GM23338 (cell line): ENCODE data around the gene TMEM135. TPM values are rescaled to one million over a fixed set of nuclear protein-coding genes. Genes with fewer than 3 reads are reported as not detected.

Experiments used
- ATAC-seq: fragments of 200-7000 bp; cut with Tn5 transposase; 3 replicates; pipeline ENCODE4 v1.9.1; 2020
- DNase-seq: peaks from one replicate; pipeline ENCODE4 v3.0.0-alpha.2; 2015; ENCODE audit warnings: low spot score
- H2AFZ ChIP-seq: fragments of 200-600 bp; sonication (generic); 2 replicates; pipeline ENCODE4 v1.8.0; 2016; ENCODE audit warnings: antibody characterized with exemption, mild to moderate bottlenecking, moderate library complexity
- H3F3A ChIP-seq: fragments of 200-600 bp; sonication (generic); replicated peaks from 2 replicates; pipeline ENCODE4 v1.8.0; 2017; ENCODE audit warnings: antibody characterized with exemption, mixed run types, low read depth
- H3K27ac ChIP-seq: fragments of 200-600 bp; sonication (generic); 2 replicates; pipeline ENCODE4 v1.6.1; 2016; ENCODE audit warnings: low read depth
- H3K27me3 ChIP-seq: fragments of 200-600 bp; sonication (generic); 2 replicates; pipeline ENCODE4 v1.8.0; 2016; ENCODE audit warnings: mild to moderate bottlenecking, mixed run types, moderate library complexity; ENCODE audit not compliant: insufficient read depth
- H3K36me3 ChIP-seq: fragments of 200-600 bp; sonication (generic); 2 replicates; pipeline ENCODE4 v1.8.0; 2016; ENCODE audit warnings: mild to moderate bottlenecking; ENCODE audit not compliant: insufficient read depth
- H3K4me1 ChIP-seq: fragments of 200-600 bp; sonication (generic); 2 replicates; pipeline ENCODE4 v1.8.0; 2016; ENCODE audit warnings: mild to moderate bottlenecking, moderate library complexity; ENCODE audit not compliant: insufficient read depth
- H3K4me2 ChIP-seq: fragments of 200-600 bp; sonication (generic); 2 replicates; pipeline ENCODE4 v1.7.1; 2017; ENCODE audit warnings: mixed run types
- H3K4me3 ChIP-seq: fragments of 200-600 bp; sonication (generic); 2 replicates; pipeline ENCODE4 v1.6.1; 2016; ENCODE audit warnings: mixed run types
- H3K79me2 ChIP-seq: fragments of 200-600 bp; sonication (generic); replicated peaks from 2 replicates; pipeline ENCODE4 v1.8.0; 2017; ENCODE audit warnings: mild to moderate bottlenecking; ENCODE audit not compliant: insufficient read depth
- H3K9me2 ChIP-seq: fragments of 200-600 bp; sonication (generic); 2 replicates; pipeline ENCODE4 v1.8.0; 2017; ENCODE audit not compliant: insufficient read depth
- H4K20me1 ChIP-seq: fragments of 200-600 bp; sonication (generic); replicated peaks from 2 replicates; pipeline ENCODE4 v1.8.0; 2017; ENCODE audit warnings: mild to moderate bottlenecking; ENCODE audit not compliant: insufficient read depth
- H3K27ac Mint-ChIP-seq: 2 replicates; pipeline ENCODE4 v1.8.0; 2020; ENCODE audit warnings: inconsistent platforms, mild to moderate bottlenecking, moderate library complexity, mixed read lengths
- H3K27me3 Mint-ChIP-seq: 3 replicates; pipeline ENCODE4 v1.8.0; 2022; ENCODE audit warnings: low read depth, mild to moderate bottlenecking, moderate library complexity, mixed read lengths, inconsistent platforms; ENCODE audit not compliant: insufficient read depth, poor library complexity
- H3K36me3 Mint-ChIP-seq: 3 replicates; pipeline ENCODE4 v1.8.0; 2021; ENCODE audit warnings: low read depth, mild to moderate bottlenecking, inconsistent platforms, moderate library complexity, mixed read lengths
- H3K4me1 Mint-ChIP-seq: 3 replicates; pipeline ENCODE4 v1.8.0; 2020; ENCODE audit warnings: mild to moderate bottlenecking, inconsistent platforms, mixed read lengths
- H3K4me3 Mint-ChIP-seq: 3 replicates; pipeline ENCODE4 v1.8.0; 2021; ENCODE audit warnings: moderate library complexity, mild to moderate bottlenecking, inconsistent platforms, mixed read lengths
- H3K9me3 Mint-ChIP-seq: 3 replicates; pipeline ENCODE4 v1.8.0; 2020; ENCODE audit warnings: moderate library complexity, mild to moderate bottlenecking, inconsistent platforms, mixed read lengths
- CREB1 ChIP-seq: fragments of 250-450 bp; sonication (Bioruptor Pico); IDR thresholded peaks from 2 replicates; pipeline ENCODE4 v1.5.0; 2020; ENCODE audit warnings: low read depth, mild to moderate bottlenecking, moderate library complexity
- CTCF ChIP-seq, 2 experiments: fragments of 200-600 bp in 1 of 2; sonication (generic) in 1 of 2; conservative IDR thresholded peaks; 2 replicates each; pipeline versions ENCODE4 v1.5.1 to v1.6.1; 2016 to 2017; ENCODE audit warnings: antibody characterized with exemption in 2 of 2, low read depth in 2 of 2, mild to moderate bottlenecking in 2 of 2, moderate library complexity in 1 of 2
- ETS1 ChIP-seq: IDR thresholded peaks from 2 replicates; pipeline ENCODE4 v1.6.1; 2016; ENCODE audit warnings: antibody characterized with exemption
- EZH2 ChIP-seq: fragments of 200-600 bp; sonication (generic); IDR thresholded peaks from one replicate; pipeline ENCODE4 v1.8.0; 2017; ENCODE audit warnings: antibody characterized with exemption, mild to moderate bottlenecking, low read depth; ENCODE audit not compliant: unreplicated experiment
- EZH2phosphoT487 ChIP-seq: fragments of 200-600 bp; sonication (generic); IDR thresholded peaks from one replicate; pipeline ENCODE4 v1.8.1; 2018; ENCODE audit warnings: antibody characterized with exemption; ENCODE audit not compliant: unreplicated experiment
- JUNB ChIP-seq: IDR thresholded peaks from one replicate; pipeline ENCODE4 v1.6.1; 2016; ENCODE audit warnings: antibody characterized with exemption; ENCODE audit not compliant: unreplicated experiment
- NANOG ChIP-seq: IDR thresholded peaks from 2 replicates; pipeline ENCODE4 v1.6.1; 2016; ENCODE audit warnings: antibody characterized with exemption, borderline replicate concordance
- POLR2AphosphoS5 ChIP-seq: IDR thresholded peaks from 2 replicates; pipeline ENCODE4 v1.6.1; 2016; ENCODE audit warnings: antibody characterized with exemption, low read depth
- REST ChIP-seq: IDR thresholded peaks from one replicate; pipeline ENCODE4 v1.6.1; 2018; ENCODE audit warnings: antibody characterized with exemption; ENCODE audit not compliant: unreplicated experiment
- STAT1 ChIP-seq: IDR thresholded peaks from one replicate; pipeline ENCODE4 v1.6.1; 2016; ENCODE audit warnings: antibody characterized with exemption; ENCODE audit not compliant: unreplicated experiment
- ZNF114 ChIP-seq: fragments of 250-450 bp; sonication (Bioruptor Pico); IDR thresholded peaks from 2 replicates; pipeline ENCODE4 v1.5.0; 2020; ENCODE audit warnings: mild to moderate bottlenecking, moderate library complexity
- ZNF331 ChIP-seq: fragments of 250-450 bp; sonication (Bioruptor Pico); IDR thresholded peaks from 2 replicates; pipeline ENCODE4 v1.5.0; 2020; ENCODE audit warnings: low read depth, mild to moderate bottlenecking, moderate library complexity
- ZNF462 ChIP-seq: fragments of 250-450 bp; sonication (Bioruptor Pico); IDR thresholded peaks from 2 replicates; pipeline ENCODE4 v1.5.0; 2020; ENCODE audit warnings: mild to moderate bottlenecking, moderate library complexity
- polyA plus RNA-seq: library from polyadenylated mRNA; unstranded; fragments of >200 nt; fragmentation: Nextera tagmentation; extraction: Ambion mirVana; gene quantifications from 2 replicates; pipeline ENCODE4 v1.2.1, GENCODE V29; 2016
- total RNA-seq: library from RNA; depleted of rRNA; stranded (reverse); fragments of >200 nt; shearing (Covaris generic); gene quantifications from 2 replicates; pipeline ENCODE4 v1.2.3, GENCODE V29; 2014

Gene TMEM135
- total and polyA plus RNA-seq, 2 experiments from 2014 or later, result 23.4 to 49.9 TPM

- no peak overlapping the region for H3K27ac Mint-ChIP-seq
- Histone ChIP-seq H3K4me1 (no peaks in the 10 kb centered on the region), H3K27me3 (no peaks in the 10 kb centered on the region), H2AFZ (no peak overlapping the region), H4K20me1 (no peaks in the 10 kb centered on the region), H3F3A (no peaks in the 10 kb centered on the region), H3K36me3 (no peaks in the 10 kb centered on the region), H3K9me2 (no peaks in the 10 kb centered on the region), H3K4me3 (no peak overlapping the region), H3K79me2 (no peaks in the 10 kb centered on the region), H3K27ac (no peak overlapping the region), H3K4me2 (no peak overlapping the region)
- H3K27me3 Mint-ChIP-seq, result peaks cover 2% of the 10 kb centered on the region
- no peak overlapping the region for H3K4me3 Mint-ChIP-seq
- DNase-seq, result no peak
- peaks cover 7% of the 10 kb centered on the region; the same call in 2 of the 3 replicates for H3K4me1 Mint-ChIP-seq
- no peak for ATAC-seq
- TF ChIP-seq POLR2AphosphoS5 (no peak), CTCF (conservative IDR thresholded peaks at IDR 0.05; ENCODE audit: low read depth in 2 of 2) (no peak), EZH2 (no peak), CREB1 (CRISPR knock-in tag) (no peak), REST (no peak), JUNB (no peak), EZH2phosphoT487 (no peak), NANOG (no peak), ZNF331 (CRISPR knock-in tag) (no peak), ZNF462 (no peak), ZNF114 (no peak), ETS1 (no peak), STAT1 (no peak)
- H3K9me3 Mint-ChIP-seq, result no peaks in the 10 kb centered on the region
- H3K36me3 Mint-ChIP-seq, result no peaks in the 10 kb centered on the region
Observed at GRCh38 chr11:87254562-87254961, 216.8 kb downstream of the TMEM135 start.
